Measurements from ENCODE around the gene COL11A1.

The COL11A1 gene

GRCh38 chr1:102851616-102852015 is 256.7 kb downstream of the COL11A1 start:
- TF ChIP-seq CTCF (IDR thresholded peaks at IDR 0.05; ENCODE audit: insufficient read depth, missing control alignments), result no peak
- FAIRE-seq (no peak), DNase-seq (ENCODE audit: insufficient read length, low spot score) (no peak)

DNA sequence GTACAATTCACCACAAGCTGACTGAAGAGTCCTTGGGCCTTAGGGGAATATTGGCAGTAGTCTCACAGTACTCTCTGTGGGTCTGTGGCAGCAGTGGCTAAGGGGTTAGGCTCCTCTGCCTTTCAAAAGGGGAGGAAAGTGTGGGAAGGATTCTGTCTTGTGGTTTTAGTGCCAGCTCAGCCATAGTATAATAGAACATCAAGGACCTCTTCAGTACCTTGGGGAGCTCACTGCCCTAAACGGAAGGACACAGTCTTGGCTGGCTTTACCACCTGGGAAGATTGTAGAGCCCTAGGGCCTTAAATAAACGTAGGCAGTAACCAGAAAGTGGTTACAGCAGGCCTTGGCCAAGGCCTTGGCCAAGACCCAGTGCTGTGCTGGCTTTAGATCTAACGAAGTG is 265.7 kb downstream of the COL11A1 start:
- no peak for DNase-seq (ENCODE audit: insufficient read length, low spot score)
- TF ChIP-seq CTCF (IDR thresholded peaks at IDR 0.05; ENCODE audit: insufficient read depth, missing control alignments), result no peak
- no peak for FAIRE-seq

- no peak for TF ChIP-seq CTCF (IDR thresholded peaks at IDR 0.05; ENCODE audit: insufficient read depth, missing control alignments)
- DNase-seq (ENCODE audit: insufficient read length, low spot score) (no peak), FAIRE-seq (no peak)
Observed at GRCh38 chr1:102840741-102841140, 267.6 kb downstream of the COL11A1 start.

DNA sequence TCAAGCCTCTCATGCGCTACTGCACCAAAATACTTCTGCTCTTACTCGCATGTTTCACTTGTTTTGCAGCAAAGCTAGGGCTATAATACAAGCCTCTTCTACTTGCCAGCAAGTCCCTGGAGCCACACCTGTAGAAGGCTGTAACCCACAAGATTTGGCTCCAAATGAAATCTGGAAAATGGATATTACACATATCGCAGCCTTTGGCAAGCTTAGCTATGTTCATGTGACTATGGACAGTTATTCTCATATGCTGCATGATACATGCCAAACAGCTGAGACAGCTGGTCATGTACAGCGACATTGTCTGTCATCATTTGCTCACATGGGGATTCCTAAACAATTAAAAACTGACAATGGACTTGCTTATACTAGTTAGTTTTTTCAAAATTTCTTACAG is 270.3 kb downstream of the COL11A1 start:
- FAIRE-seq (no peak), DNase-seq (ENCODE audit: insufficient read length, low spot score) (no peak)
- no peak for TF ChIP-seq CTCF (IDR thresholded peaks at IDR 0.05; ENCODE audit: insufficient read depth, missing control alignments)

DNA sequence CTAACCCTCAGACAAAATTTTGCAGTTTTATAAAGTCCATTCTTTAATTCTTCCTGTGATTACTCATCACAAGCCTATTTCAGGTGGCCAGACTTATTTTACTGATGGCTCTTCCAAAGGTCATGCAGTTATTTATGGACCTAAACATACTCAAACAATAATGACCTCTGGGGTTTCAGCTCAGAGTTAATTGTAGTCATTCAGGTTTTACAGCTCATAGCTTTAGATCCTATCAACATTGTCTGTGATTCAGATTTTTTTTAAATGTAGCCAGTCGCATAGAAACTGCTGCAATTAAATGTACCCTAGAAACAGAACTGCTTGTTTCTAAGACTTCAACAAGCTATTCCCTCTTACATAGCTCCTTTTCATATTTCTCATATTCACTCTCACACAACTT is 270.8 kb downstream of the COL11A1 start:
- DNase-seq (ENCODE audit: insufficient read length, low spot score), result no peak
- no peak for FAIRE-seq
- no peak for TF ChIP-seq CTCF (IDR thresholded peaks at IDR 0.05; ENCODE audit: insufficient read depth, missing control alignments)

GRCh38 chr1:102836991-102837390 is 271.3 kb downstream of the COL11A1 start:
- FAIRE-seq (no peak), DNase-seq (ENCODE audit: insufficient read length, low spot score) (no peak)
- no peak for TF ChIP-seq CTCF (IDR thresholded peaks at IDR 0.05; ENCODE audit: insufficient read depth, missing control alignments)

- FAIRE-seq (no peak), DNase-seq (ENCODE audit: insufficient read length, low spot score) (no peak)
- no peak for TF ChIP-seq CTCF (IDR thresholded peaks at IDR 0.05; ENCODE audit: insufficient read depth, missing control alignments)
Observed at GRCh38 chr1:102834688-102835320, 273.5 kb downstream of the COL11A1 start.
